Activated T-helper 9 cell treated with anti-CD3 and anti-CD28 coated beads, Interleukin-2, amount 50 U/mL, for 16 hours (primary cell): ENCODE data around the gene NET1.
"Not testable (repeated sequence)": the region's sequence is repeated elsewhere in the genome, so short reads cannot be mapped to it uniquely, and the experiment has no call there.

Experiments used
- DNase-seq: peaks from one replicate; pipeline ENCODE4 v3.0.0-alpha.2; 2020; ENCODE audit warnings: low read depth

The NET1 gene

GRCh38 chr10:5396556-5397300, 15.6 kb upstream of the NET1 start:
- no peak for DNase-seq

- no peak for DNase-seq
Observed at GRCh38 chr10:5399332-5399731, 13.0 kb upstream of the NET1 start.

DNA sequence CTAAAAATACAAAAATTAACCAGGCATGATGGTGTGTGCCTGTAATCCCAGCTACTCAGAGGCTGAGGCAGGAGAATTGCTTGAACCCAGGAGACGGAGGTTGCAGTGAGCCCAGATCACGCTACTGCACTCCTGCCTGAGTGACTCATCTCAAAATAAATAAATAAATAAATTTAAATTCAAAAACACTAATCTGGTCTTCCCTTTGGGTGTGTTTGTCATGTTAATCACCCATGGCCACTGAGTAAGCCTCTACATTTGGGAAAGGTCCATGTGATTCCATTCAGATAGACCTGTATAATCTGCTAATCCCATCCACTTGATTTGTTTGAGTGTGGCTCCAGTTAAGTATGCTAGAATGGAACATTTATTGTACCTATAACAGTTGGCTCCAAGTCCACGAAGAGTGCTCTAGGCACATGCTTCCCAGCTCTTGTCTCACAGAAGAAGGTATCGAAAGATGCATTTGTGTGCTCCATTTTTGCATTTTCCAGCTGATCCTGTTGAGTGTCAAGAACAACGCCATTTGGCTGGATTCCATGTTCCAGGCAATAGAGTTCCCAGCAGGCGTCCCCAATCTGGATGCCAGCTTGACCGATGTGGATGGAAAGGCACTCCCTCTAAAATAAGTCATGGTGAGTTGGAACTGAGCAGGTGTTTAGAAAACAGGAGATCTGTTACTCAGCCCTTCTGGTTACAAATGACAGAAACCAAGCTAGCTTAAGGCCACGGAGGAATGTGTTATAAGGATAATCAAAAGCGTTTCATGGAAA, 11.7 kb upstream of the NET1 start:
- DNase-seq = no peak

DNA sequence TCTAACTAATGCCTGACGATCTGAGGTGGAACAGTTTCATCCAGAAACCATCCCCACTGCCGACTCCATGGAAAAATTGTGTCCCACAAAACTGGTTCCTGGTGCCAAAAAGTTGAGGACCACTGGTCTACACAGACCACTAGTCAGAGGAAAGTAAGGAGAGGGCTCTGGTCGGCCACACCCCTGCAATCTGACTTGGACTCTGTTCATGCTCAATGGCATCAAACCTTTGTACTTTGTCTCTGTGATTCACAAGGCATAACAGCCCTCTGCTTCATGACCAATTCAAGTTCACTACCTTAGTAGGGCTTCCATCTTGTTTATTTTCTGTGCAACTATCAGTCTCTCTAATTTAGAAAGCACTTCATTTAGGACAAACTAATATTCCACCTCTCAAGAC, 9.6 kb upstream of the NET1 start:
- DNase-seq = no peak

DNA sequence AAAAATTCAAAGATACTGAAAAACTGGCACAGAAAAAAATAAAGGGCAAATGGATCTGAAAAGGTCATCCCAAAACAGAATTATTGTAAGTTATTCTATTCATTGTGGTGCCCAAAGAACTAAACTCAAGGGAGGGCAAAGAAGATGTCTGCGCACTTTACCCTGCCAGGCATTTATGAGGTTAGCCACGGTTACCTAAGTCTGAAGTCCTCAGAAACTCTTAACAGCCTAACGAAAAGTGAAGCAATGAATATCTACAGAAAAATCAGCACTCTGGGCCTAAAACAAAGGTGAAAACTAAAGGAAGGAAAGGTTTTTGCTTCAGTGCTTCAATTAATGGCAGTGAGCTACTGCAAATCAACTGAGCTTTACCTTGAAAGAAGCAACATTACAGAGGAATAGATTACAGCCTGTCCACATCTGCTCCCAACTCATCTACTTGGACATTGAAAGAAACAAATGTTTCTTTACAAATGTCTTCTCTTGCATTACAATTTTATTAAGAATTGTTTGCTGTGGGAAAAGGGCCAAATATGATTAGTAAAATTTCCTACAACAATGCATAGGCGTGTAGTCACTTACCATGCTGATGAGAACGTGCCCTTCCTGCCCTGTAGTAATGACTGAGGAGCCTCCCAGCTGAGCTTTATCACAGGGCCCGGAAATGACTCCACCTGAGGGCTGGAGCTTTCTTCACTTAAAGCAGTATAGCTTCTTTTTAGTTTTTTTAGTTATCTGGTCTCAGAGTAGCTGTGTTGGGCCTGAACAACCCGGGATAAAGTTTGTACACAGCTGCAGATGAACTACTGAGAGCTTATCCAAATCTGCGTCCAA, 7.9 kb upstream of the NET1 start, which contains the start of gene TUBAL3:
TSS of gene TUBAL3 (minus strand) at position 621 of the 834 bp plus-strand sequence. CDS start at position 585, 36 bp downstream.
- no peak for DNase-seq

GRCh38 chr10:5406918-5407317, 5.4 kb upstream of the NET1 start:
- no peak for DNase-seq

DNA sequence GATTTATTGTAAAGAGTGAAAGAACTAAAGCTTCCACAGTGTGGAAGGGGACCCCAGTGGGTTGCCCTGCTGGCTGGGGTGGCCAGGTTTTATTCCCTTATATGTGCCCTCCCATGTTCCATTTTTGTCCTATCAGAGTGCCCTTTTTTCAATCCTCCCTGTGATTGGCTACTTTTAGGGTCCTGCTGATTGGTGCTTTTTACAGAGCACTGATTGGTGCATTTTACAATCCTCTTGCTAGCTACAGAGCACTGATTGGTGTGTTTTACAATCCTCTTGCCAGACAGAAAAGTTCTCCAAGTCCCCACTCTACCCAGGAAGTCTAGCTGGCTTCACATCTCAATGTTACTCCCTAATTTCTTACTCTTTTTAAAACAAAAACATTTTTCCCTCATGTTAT, 1.6 kb upstream of the NET1 start:
- DNase-seq = not testable (repeated sequence)

DNA sequence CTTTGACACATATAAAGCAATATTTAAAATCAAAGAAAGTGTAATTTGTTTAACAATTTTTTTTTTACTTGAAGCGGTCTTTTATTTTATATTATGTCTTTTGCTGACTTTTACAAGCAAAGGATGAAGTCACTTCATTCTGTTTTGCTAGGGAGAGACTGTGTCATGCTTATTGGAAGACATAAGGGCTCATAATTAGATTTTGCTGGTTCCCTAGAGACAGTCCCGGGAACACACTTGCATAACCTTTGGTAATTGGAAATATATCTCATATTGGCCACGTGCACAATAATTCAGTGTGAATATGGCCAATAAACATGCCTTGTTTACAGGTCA, 448 bp upstream of the NET1 start:
- no peak for DNase-seq

DNA sequence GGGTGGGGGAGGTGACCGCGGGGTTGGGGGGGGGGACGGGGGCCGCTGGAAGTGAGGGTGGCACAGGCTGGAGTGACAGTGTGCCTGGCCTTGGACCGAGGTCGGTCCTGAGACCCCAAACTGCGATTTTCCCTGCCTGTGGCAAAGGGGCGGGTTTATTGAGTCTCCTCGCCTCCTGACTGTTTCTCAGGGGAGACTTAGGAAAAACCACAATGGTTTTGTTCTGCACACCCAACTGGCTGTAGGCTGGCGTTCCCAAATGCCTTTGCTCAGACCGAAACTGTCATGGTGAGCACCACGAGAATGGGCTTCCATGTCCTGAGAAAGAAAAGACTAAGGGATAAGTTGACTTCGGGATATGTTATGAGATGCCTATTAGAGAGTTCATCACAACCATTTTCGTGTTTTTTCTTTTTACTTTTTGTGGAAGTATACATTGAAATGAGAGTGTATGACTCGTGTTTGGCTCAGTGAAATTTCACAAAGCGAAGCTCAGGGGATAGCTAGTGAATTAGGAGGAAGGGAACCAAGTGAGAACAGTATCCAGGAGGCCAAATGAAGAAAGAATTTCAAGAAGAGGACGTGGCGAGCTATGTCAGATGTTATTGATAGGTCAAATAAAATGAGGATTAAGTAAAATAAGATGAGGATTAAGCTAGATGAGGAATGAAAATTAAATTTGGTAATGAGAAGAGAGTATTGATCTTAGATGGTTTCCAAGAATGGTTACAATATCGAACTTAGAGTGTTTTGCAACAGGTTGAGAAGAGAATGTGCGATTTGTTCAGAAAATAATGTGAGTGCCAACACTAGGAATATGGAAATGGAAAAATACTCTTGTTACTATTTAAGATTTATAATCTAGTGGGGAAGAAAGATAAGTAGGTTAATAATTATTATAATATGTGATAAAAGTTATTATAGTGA, 918 bp downstream of the NET1 start:
- DNase-seq = no peak

DNA sequence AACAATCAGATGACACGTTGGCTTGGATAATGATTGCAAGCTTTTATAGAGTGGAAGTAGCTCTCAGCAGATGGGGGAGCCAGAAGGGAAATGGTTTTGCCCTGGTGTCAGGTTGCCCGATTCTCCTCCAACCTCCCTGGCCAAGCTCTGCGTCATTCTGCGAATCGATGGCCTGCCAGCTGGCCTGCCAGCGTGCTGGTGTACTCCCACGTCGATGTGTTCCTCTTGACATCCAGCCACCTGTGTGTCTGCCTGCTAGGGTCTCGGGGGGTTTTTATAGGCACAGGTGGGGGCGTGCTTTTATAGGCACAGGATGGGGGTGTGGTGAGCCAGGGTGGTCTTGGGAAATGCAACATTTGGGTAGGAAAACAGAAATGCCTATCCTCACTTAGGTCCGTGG, 4.6 kb downstream of the NET1 start:
- DNase-seq = no peak

GRCh38 chr10:5418584-5418983, 6.2 kb downstream of the NET1 start:
- no peak for DNase-seq

DNA sequence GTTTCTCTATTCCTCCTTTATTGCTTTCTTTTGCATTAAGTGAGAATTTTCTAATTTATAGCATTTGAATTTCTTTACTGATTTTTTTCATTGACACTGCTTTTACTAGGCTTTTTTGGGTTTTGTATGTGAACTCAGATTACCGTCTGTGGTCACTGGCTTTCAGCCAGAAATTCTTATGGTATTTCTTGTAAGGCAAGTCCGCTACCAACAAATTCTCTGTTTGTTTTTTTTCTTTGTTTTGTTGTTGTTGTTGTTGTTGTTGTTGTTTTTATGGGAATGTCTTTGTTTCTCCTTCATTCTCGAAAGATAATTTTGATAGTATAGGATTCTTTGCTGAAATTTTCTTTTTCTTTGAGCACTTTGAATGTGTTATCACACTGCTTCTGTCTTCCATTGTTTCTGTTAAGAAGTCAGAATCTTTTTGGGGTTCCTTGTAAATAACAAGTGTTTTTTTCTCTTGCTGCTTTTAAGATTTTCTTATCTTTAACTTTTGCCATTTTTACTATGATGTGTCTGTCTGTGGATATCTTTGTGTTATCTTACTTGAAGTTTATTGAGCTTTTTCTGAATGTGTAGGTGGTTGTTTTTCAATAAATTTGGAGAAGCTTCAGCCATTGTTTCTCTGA, 7.2 kb downstream of the NET1 start:
- DNase-seq = no peak

- DNase-seq = no peak
Observed at GRCh38 chr10:5423771-5424170, 11.4 kb downstream of the NET1 start.

GRCh38 chr10:5424751-5425150, 12.4 kb downstream of the NET1 start:
- DNase-seq = no peak

DNA sequence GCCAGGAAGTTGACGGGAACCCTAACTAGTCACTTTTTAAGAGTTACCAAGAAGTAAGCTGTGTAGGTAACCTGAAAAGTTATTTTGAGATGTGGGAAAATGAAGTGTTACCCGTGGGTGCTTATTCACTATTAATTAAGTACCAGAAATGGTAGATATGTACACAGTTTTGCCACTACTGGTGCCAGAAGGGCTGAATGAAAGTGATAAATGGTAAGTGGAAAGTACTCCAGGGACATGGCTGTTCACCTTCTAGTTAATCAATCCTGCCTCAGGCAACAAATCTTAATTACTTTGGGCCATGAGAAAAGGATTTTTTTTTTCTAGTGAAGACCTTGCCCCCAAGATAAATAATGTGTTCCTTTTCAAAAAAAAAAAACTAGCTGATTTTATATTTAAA, 15.8 kb downstream of the NET1 start:
- DNase-seq = no peak

DNA sequence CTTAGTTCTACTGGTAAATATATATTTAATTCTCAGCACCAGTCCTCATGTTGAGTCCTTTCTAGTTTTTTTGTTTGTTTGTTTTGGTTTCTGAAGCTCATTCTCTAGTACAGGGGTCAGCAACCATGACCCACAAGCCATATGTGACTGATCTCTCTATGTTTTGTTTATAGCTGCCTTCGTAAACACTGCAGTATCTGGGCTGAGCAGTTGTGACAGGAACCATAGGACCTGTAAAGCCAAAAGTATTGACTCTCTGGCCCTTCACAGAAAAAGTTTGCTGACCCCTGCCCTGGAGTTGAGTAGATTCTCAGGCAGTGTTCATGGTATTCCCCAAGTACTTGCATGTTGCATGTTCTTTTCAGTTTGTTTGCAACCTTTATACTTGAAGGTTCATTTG, 20.8 kb downstream of the NET1 start:
- DNase-seq = no peak

DNA sequence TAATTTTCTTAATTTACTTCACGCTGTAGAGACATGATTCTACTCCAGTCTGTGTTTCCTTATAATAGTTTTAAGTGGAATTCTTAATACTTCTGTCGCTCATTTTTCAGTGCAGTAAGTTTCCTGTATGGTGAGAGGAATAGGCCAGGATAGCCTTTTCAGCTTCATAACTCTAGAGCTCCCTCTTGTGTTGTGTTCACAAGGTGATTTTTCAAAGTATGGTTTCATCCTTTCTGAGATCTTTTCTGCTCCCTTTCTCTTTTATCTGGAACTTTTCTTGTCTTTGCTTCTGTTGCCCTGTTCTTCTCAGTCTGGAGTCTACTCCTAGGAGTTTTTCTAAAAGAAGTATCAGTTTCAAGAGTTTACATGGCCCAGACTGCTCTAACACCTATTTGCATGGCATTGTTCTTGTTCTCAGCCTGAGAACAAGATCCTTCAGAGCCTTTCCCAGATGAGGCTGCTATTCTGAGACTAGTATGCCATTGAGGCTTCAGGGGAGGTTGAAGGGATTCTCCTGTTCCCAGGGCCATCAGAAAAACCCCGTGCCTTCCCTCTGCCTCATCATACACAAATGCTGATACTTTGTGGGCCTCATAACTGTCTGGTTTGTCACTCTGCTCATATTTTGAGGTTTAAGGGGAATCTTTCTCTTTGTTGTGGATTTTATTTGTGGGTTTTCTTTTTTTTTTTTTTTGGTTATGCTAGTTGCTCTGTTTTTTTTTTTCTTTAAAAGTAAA, 21.8 kb downstream of the NET1 start:
- no peak for DNase-seq

DNA sequence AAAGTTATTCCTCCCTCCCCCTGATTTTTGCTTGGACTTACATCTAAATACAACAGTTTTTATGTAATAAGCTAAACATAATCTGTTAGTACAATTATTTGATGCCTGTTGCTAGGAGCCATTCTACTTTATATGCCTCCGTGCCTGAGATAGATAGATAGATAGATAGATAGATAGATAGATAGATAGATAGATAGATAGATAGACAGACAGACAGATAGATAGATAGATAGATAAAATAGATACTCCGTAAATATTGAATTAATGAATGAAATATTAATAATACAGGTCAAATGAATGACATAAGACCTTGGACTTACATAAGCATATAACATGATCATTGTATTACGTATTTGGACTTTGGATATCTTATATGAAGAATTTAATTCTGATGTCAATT, 23.0 kb downstream of the NET1 start:
- no peak for DNase-seq

DNA sequence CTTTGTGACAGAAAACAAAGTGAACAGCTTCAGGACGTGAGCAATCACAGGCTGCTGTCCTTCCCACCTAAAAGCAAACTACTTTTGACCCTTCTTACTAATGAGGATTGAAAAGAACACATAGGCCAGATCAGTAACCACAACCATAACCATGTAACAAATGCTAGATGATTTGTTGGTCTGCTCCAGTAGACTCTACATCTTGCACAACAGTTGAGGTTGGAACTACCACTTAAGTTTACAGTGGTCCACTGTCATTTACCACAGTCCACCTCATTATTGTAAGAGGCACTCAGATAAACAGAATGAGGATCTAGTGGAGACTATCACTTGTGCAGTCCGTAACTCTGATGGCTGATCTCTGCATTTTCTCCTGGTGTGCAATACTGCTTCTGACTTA, 27.8 kb downstream of the NET1 start:
- DNase-seq = no peak

DNA sequence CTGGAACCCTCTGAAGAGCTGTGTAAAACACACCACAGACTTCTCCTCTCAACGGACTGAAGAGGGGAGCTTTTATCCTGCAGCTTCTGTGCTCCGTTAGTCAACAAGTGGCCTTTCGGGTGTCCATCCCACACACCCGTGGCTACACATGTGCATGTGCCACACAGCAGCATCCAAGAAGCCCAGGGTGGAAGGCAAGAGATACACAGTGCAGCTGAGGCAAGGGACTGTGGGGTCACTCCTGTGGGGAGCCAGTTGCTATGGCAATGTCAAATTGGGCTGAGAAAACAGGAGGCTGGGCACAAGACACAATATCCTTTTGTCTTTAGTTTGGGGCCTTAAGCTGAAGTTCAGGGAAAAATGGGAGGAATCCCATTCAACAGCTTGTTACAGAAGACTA, 28.7 kb downstream of the NET1 start:
- DNase-seq = no peak
